ENCODE measurements around the gene F8.
"Not testable (repeated sequence)": the region's sequence is repeated elsewhere in the genome, so short reads cannot be mapped to it uniquely, and the experiment has no call there.

DNA sequence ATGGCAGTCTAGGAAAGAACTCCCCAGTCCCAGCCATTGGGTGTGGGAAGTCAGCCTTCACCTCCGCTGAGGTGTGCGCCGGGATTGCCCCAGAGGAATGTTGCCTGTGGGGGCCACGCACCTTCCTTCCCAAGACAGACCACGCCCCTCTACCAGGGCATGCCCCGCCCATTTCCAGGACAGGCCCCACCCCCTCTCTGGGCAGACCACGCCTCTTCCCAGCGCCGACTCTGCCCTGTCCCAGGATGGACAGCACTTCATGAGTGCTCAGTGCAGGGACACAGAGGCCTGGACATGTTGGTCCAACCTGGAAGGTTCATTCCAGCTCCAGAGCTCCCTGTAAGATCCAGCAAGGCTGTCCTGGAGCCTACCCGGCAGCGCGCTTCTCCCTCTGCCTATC lies 13.9 kb downstream of the F8 start:
- TF ChIP-seq, protein P1, sequence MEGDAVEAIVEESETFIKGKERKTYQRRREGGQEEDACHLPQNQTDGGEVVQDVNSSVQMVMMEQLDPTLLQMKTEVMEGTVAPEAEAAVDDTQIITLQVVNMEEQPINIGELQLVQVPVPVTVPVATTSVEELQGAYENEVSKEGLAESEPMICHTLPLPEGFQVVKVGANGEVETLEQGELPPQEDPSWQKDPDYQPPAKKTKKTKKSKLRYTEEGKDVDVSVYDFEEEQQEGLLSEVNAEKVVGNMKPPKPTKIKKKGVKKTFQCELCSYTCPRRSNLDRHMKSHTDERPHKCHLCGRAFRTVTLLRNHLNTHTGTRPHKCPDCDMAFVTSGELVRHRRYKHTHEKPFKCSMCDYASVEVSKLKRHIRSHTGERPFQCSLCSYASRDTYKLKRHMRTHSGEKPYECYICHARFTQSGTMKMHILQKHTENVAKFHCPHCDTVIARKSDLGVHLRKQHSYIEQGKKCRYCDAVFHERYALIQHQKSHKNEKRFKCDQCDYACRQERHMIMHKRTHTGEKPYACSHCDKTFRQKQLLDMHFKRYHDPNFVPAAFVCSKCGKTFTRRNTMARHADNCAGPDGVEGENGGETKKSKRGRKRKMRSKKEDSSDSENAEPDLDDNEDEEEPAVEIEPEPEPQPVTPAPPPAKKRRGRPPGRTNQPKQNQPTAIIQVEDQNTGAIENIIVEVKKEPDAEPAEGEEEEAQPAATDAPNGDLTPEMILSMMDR (IDR thresholded peaks at IDR 0.05) = not testable (repeated sequence)
- not testable (repeated sequence) for TF ChIP-seq POLR2A (IDR thresholded peaks at IDR 0.05)
